GM23338 (cell line): ENCODE measurements around the gene SETX. TPM values are rescaled to one million over a fixed set of nuclear protein-coding genes. Genes with fewer than 3 reads are reported as not detected.

Experiments used
- ATAC-seq: fragments of 200-7000 bp; cut with Tn5 transposase; 3 replicates; pipeline ENCODE4 v1.9.1; 2020
- DNase-seq: peaks from one replicate; pipeline ENCODE4 v3.0.0-alpha.2; 2015; ENCODE audit warnings: low spot score
- H2AFZ ChIP-seq: fragments of 200-600 bp; sonication (generic); 2 replicates; pipeline ENCODE4 v1.8.0; 2016; ENCODE audit warnings: antibody characterized with exemption, mild to moderate bottlenecking, moderate library complexity
- H3F3A ChIP-seq: fragments of 200-600 bp; sonication (generic); replicated peaks from 2 replicates; pipeline ENCODE4 v1.8.0; 2017; ENCODE audit warnings: antibody characterized with exemption, mixed run types, low read depth
- H3K27ac ChIP-seq: fragments of 200-600 bp; sonication (generic); 2 replicates; pipeline ENCODE4 v1.6.1; 2016; ENCODE audit warnings: low read depth
- H3K27me3 ChIP-seq: fragments of 200-600 bp; sonication (generic); 2 replicates; pipeline ENCODE4 v1.8.0; 2016; ENCODE audit warnings: mild to moderate bottlenecking, mixed run types, moderate library complexity; ENCODE audit not compliant: insufficient read depth
- H3K36me3 ChIP-seq: fragments of 200-600 bp; sonication (generic); 2 replicates; pipeline ENCODE4 v1.8.0; 2016; ENCODE audit warnings: mild to moderate bottlenecking; ENCODE audit not compliant: insufficient read depth
- H3K4me1 ChIP-seq: fragments of 200-600 bp; sonication (generic); 2 replicates; pipeline ENCODE4 v1.8.0; 2016; ENCODE audit warnings: mild to moderate bottlenecking, moderate library complexity; ENCODE audit not compliant: insufficient read depth
- H3K4me2 ChIP-seq: fragments of 200-600 bp; sonication (generic); 2 replicates; pipeline ENCODE4 v1.7.1; 2017; ENCODE audit warnings: mixed run types
- H3K4me3 ChIP-seq: fragments of 200-600 bp; sonication (generic); 2 replicates; pipeline ENCODE4 v1.6.1; 2016; ENCODE audit warnings: mixed run types
- H3K79me2 ChIP-seq: fragments of 200-600 bp; sonication (generic); replicated peaks from 2 replicates; pipeline ENCODE4 v1.8.0; 2017; ENCODE audit warnings: mild to moderate bottlenecking; ENCODE audit not compliant: insufficient read depth
- H3K9me2 ChIP-seq: fragments of 200-600 bp; sonication (generic); 2 replicates; pipeline ENCODE4 v1.8.0; 2017; ENCODE audit not compliant: insufficient read depth
- H4K20me1 ChIP-seq: fragments of 200-600 bp; sonication (generic); replicated peaks from 2 replicates; pipeline ENCODE4 v1.8.0; 2017; ENCODE audit warnings: mild to moderate bottlenecking; ENCODE audit not compliant: insufficient read depth
- H3K27ac Mint-ChIP-seq: 2 replicates; pipeline ENCODE4 v1.8.0; 2020; ENCODE audit warnings: inconsistent platforms, mild to moderate bottlenecking, moderate library complexity, mixed read lengths
- H3K27me3 Mint-ChIP-seq: 3 replicates; pipeline ENCODE4 v1.8.0; 2022; ENCODE audit warnings: low read depth, mild to moderate bottlenecking, moderate library complexity, mixed read lengths, inconsistent platforms; ENCODE audit not compliant: insufficient read depth, poor library complexity
- H3K36me3 Mint-ChIP-seq: 3 replicates; pipeline ENCODE4 v1.8.0; 2021; ENCODE audit warnings: low read depth, mild to moderate bottlenecking, inconsistent platforms, moderate library complexity, mixed read lengths
- H3K4me1 Mint-ChIP-seq: 3 replicates; pipeline ENCODE4 v1.8.0; 2020; ENCODE audit warnings: mild to moderate bottlenecking, inconsistent platforms, mixed read lengths
- H3K4me3 Mint-ChIP-seq: 3 replicates; pipeline ENCODE4 v1.8.0; 2021; ENCODE audit warnings: moderate library complexity, mild to moderate bottlenecking, inconsistent platforms, mixed read lengths
- H3K9me3 Mint-ChIP-seq: 3 replicates; pipeline ENCODE4 v1.8.0; 2020; ENCODE audit warnings: moderate library complexity, mild to moderate bottlenecking, inconsistent platforms, mixed read lengths
- EZH2 ChIP-seq: fragments of 200-600 bp; sonication (generic); IDR thresholded peaks from one replicate; pipeline ENCODE4 v1.8.0; 2017; ENCODE audit warnings: antibody characterized with exemption, mild to moderate bottlenecking, low read depth; ENCODE audit not compliant: unreplicated experiment
- EZH2phosphoT487 ChIP-seq: fragments of 200-600 bp; sonication (generic); IDR thresholded peaks from one replicate; pipeline ENCODE4 v1.8.1; 2018; ENCODE audit warnings: antibody characterized with exemption; ENCODE audit not compliant: unreplicated experiment
- NANOG ChIP-seq: IDR thresholded peaks from 2 replicates; pipeline ENCODE4 v1.6.1; 2016; ENCODE audit warnings: antibody characterized with exemption, borderline replicate concordance
- POLR2AphosphoS5 ChIP-seq: IDR thresholded peaks from 2 replicates; pipeline ENCODE4 v1.6.1; 2016; ENCODE audit warnings: antibody characterized with exemption, low read depth
- REST ChIP-seq: IDR thresholded peaks from one replicate; pipeline ENCODE4 v1.6.1; 2018; ENCODE audit warnings: antibody characterized with exemption; ENCODE audit not compliant: unreplicated experiment
- STAT1 ChIP-seq: IDR thresholded peaks from one replicate; pipeline ENCODE4 v1.6.1; 2016; ENCODE audit warnings: antibody characterized with exemption; ENCODE audit not compliant: unreplicated experiment
- ZNF114 ChIP-seq: fragments of 250-450 bp; sonication (Bioruptor Pico); IDR thresholded peaks from 2 replicates; pipeline ENCODE4 v1.5.0; 2020; ENCODE audit warnings: mild to moderate bottlenecking, moderate library complexity
- ZNF331 ChIP-seq: fragments of 250-450 bp; sonication (Bioruptor Pico); IDR thresholded peaks from 2 replicates; pipeline ENCODE4 v1.5.0; 2020; ENCODE audit warnings: low read depth, mild to moderate bottlenecking, moderate library complexity
- polyA plus RNA-seq: library from polyadenylated mRNA; unstranded; fragments of >200 nt; fragmentation: Nextera tagmentation; extraction: Ambion mirVana; gene quantifications from 2 replicates; pipeline ENCODE4 v1.2.1, GENCODE V29; 2016
- total RNA-seq: library from RNA; depleted of rRNA; stranded (reverse); fragments of >200 nt; shearing (Covaris generic); gene quantifications from 2 replicates; pipeline ENCODE4 v1.2.3, GENCODE V29; 2014
- TF ChIP-seq, protein P1 (sequence below): IDR thresholded peaks from 2 replicates; pipeline ENCODE4 v1.6.1; 2016; ENCODE audit warnings: antibody characterized with exemption
- TF ChIP-seq, protein P2 (sequence below): fragments of 250-450 bp; sonication (Bioruptor Pico); IDR thresholded peaks from 2 replicates; pipeline ENCODE4 v1.5.0; 2020; ENCODE audit warnings: mild to moderate bottlenecking, moderate library complexity

The SETX gene
- total and polyA plus RNA-seq, 2 experiments from 2014 or later = 17.5 to 49.9 TPM

- Histone ChIP-seq H3K4me1 (peaks cover 12% of the 10 kb centered on the region), H3K4me3 (no peak overlapping the region), H3K27ac (no peak overlapping the region), H3K79me2 (peaks cover 39% of the 10 kb centered on the region), H3K4me2 (no peak overlapping the region), H2AFZ (no peak overlapping the region), H4K20me1 (peaks cover 26% of the 10 kb centered on the region), H3K36me3 (peaks cover 65% of the 10 kb centered on the region), H3K9me2 (no peaks in the 10 kb centered on the region), H3K27me3 (no peaks in the 10 kb centered on the region), H3F3A (no peaks in the 10 kb centered on the region)
- Mint-ChIP-seq H3K36me3 (peaks cover 62% of the 10 kb centered on the region), H3K4me1 (peaks cover 20% of the 10 kb centered on the region), H3K9me3 (no peaks in the 10 kb centered on the region), H3K27me3 (peaks cover 1% of the 10 kb centered on the region), H3K27ac (no peak overlapping the region), H3K4me3 (no peak overlapping the region)
- ATAC-seq = no peak
- TF ChIP-seq ZNF114 (CRISPR knock-in tag) (no peak), STAT1 (no peak), ZNF331 (no peak), POLR2AphosphoS5 (no peak), EZH2phosphoT487 (no peak), NANOG (no peak), EZH2 (no peak), REST (no peak)
- TF ChIP-seq, protein P1, sequence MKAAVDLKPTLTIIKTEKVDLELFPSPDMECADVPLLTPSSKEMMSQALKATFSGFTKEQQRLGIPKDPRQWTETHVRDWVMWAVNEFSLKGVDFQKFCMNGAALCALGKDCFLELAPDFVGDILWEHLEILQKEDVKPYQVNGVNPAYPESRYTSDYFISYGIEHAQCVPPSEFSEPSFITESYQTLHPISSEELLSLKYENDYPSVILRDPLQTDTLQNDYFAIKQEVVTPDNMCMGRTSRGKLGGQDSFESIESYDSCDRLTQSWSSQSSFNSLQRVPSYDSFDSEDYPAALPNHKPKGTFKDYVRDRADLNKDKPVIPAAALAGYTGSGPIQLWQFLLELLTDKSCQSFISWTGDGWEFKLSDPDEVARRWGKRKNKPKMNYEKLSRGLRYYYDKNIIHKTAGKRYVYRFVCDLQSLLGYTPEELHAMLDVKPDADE = no peak
- no peak for DNase-seq
Observed at GRCh38 chr9:132350861-132351315, 3.9 kb downstream of the SETX start.

DNA sequence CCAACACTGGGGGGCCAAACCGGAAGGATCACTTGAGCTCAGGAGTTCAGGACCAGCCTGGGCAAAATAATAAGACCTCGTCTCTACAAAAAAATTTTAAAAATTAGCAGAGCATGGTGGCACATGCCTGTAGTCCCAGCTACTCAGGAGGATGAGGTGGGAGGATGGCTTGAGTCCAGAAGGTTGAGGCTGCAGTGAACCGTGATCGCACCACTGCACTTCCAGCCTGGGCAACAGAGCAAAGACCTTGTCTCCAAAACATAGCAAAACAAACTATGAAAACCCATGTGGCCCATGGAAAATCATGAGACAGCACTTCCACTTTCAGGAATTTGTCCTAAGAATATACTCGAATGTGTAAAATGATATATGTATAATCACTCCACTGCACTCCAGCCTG is 6.1 kb downstream of the SETX start:
- no peaks in the 10 kb centered on the region for H3K9me3 Mint-ChIP-seq
- no peak overlapping the region for H2AFZ ChIP-seq
- H3K27me3 Mint-ChIP-seq = peaks cover 1% of the 10 kb centered on the region
- no peak overlapping the region for H3K4me2 ChIP-seq
- H3K36me3 ChIP-seq = peaks cover 83% of the 10 kb centered on the region
- no peak for DNase-seq
- peaks cover 8% of the 10 kb centered on the region for H3K4me1 ChIP-seq
- no peak overlapping the region for H3K27ac ChIP-seq
- no peak overlapping the region for H3K4me3 Mint-ChIP-seq
- H4K20me1 ChIP-seq = peaks cover 25% of the 10 kb centered on the region
- ATAC-seq = no peak
- H3K27me3 ChIP-seq = no peaks in the 10 kb centered on the region
- H3F3A ChIP-seq = no peaks in the 10 kb centered on the region
- H3K4me3 ChIP-seq = no peak overlapping the region
- H3K9me2 ChIP-seq = no peaks in the 10 kb centered on the region
- H3K4me1 Mint-ChIP-seq = peaks cover 15% of the 10 kb centered on the region; the same call in 2 of the 3 replicates
- no peak overlapping the region for H3K27ac Mint-ChIP-seq
- H3K36me3 Mint-ChIP-seq = peaks cover 70% of the 10 kb centered on the region
- peaks cover 38% of the 10 kb centered on the region for H3K79me2 ChIP-seq
- no peak for TF ChIP-seq NANOG
- TF ChIP-seq, protein P2, sequence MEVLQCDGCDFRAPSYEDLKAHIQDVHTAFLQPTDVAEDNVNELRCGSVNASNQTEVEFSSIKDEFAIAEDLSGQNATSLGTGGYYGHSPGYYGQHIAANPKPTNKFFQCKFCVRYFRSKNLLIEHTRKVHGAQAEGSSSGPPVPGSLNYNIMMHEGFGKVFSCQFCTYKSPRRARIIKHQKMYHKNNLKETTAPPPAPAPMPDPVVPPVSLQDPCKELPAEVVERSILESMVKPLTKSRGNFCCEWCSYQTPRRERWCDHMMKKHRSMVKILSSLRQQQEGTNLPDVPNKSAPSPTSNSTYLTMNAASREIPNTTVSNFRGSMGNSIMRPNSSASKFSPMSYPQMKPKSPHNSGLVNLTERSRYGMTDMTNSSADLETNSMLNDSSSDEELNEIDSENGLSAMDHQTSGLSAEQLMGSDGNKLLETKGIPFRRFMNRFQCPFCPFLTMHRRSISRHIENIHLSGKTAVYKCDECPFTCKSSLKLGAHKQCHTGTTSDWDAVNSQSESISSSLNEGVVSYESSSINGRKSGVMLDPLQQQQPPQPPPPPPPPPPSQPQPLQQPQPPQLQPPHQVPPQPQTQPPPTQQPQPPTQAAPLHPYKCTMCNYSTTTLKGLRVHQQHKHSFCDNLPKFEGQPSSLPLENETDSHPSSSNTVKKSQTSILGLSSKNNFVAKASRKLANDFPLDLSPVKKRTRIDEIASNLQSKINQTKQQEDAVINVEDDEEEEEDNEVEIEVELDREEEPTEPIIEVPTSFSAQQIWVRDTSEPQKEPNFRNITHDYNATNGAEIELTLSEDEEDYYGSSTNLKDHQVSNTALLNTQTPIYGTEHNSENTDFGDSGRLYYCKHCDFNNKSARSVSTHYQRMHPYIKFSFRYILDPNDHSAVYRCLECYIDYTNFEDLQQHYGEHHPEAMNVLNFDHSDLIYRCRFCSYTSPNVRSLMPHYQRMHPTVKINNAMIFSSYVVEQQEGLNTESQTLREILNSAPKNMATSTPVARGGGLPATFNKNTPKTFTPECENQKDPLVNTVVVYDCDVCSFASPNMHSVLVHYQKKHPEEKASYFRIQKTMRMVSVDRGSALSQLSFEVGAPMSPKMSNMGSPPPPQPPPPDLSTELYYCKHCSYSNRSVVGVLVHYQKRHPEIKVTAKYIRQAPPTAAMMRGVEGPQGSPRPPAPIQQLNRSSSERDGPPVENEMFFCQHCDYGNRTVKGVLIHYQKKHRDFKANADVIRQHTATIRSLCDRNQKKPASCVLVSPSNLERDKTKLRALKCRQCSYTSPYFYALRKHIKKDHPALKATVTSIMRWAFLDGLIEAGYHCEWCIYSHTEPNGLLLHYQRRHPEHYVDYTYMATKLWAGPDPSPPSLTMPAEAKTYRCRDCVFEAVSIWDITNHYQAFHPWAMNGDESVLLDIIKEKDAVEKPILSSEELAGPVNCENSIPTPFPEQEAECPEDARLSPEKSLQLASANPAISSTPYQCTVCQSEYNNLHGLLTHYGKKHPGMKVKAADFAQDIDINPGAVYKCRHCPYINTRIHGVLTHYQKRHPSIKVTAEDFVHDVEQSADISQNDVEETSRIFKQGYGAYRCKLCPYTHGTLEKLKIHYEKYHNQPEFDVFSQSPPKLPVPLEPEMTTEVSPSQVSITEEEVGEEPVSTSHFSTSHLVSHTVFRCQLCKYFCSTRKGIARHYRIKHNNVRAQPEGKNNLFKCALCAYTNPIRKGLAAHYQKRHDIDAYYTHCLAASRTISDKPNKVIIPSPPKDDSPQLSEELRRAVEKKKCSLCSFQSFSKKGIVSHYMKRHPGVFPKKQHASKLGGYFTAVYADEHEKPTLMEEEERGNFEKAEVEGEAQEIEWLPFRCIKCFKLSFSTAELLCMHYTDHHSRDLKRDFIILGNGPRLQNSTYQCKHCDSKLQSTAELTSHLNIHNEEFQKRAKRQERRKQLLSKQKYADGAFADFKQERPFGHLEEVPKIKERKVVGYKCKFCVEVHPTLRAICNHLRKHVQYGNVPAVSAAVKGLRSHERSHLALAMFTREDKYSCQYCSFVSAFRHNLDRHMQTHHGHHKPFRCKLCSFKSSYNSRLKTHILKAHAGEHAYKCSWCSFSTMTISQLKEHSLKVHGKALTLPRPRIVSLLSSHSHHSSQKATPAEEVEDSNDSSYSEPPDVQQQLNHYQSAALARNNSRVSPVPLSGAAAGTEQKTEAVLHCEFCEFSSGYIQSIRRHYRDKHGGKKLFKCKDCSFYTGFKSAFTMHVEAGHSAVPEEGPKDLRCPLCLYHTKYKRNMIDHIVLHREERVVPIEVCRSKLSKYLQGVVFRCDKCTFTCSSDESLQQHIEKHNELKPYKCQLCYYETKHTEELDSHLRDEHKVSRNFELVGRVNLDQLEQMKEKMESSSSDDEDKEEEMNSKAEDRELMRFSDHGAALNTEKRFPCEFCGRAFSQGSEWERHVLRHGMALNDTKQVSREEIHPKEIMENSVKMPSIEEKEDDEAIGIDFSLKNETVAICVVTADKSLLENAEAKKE = no peak
